GM10248 (cell line): ENCODE results near the gene BCL2.

Experiments
- CTCF ChIA-PET: fragments of 300-600 bp; sonication (Branson Sonifier 250); formaldehyde crosslinking; extraction: SDS; loops from one replicate; lab custom pipeline; 2021; ENCODE audit warnings: antibody characterized with exemption; lab: Yijun Ruan, JAX
- POLR2A ChIA-PET: fragments of 350-650 bp; sonication (Branson Sonifier 250); formaldehyde crosslinking; extraction: SDS; loops from one replicate; lab custom pipeline; 2020; ENCODE audit warnings: antibody characterized with exemption; lab: Yijun Ruan, JAX
- DNase-seq: peaks from one replicate; pipeline ENCODE4 v3.0.0; 2012; ENCODE audit errors: extremely low spot score
- CTCF ChIP-seq: IDR thresholded peaks from 2 replicates; pipeline ENCODE4 v1.5.1; 2012; ENCODE audit warnings: mild to moderate bottlenecking, low read depth; ENCODE audit errors: extremely low read depth, missing control alignments, control extremely low read depth

The BCL2 gene

GRCh38 chr18:63182310-63182772 is 137.2 kb downstream of the BCL2 start:
- no peak for DNase-seq
- POLR2A ChIA-PET: interaction anchor here (1.2 kb wide), 1 partner anchor 128 kb away, joined by 7 read pairs; no protein-coding TSS in a partner anchor
- CTCF ChIA-PET: interaction anchor here (1.5 to 3.9 kb wide), 5 partner anchors 16 to 136 kb away, joined by 3 to 16 read pairs (median 6); partner anchors contain the start of gene BCL2
- no peak for TF ChIP-seq CTCF

- CTCF ChIA-PET: interaction anchor here (0.8 to 3.9 kb wide), 10 partner anchors 8 to 136 kb away, joined by 3 to 16 read pairs (median 4); partner anchors contain the start of gene BCL2
- no peak for TF ChIP-seq CTCF
- POLR2A ChIA-PET: interaction anchor here (0.8 to 1.2 kb wide), 2 partner anchors 20 to 129 kb away, joined by 3 to 7 read pairs; no protein-coding TSS in a partner anchor
- DNase-seq: no peak
These were observed 137.8 kb downstream of the BCL2 start for GRCh38 chr18:63181706-63182309.

GRCh38 chr18:63180971-63181376 is 138.6 kb downstream of the BCL2 start:
- no peak for TF ChIP-seq CTCF
- ChIA-PET CTCF (interaction anchor here (0.8 to 3.9 kb wide), 10 partner anchors 9 to 137 kb away, joined by 3 to 16 read pairs (median 4); partner anchors contain the start of gene BCL2), POLR2A (interaction anchor here (0.8 kb wide), 1 partner anchor 19 kb away, joined by 3 read pairs; no protein-coding TSS in a partner anchor)
- DNase-seq: peak; percentile 37

- POLR2A ChIA-PET: no interaction called here
- CTCF ChIA-PET: interaction anchor here (1.1 to 3.9 kb wide), 6 partner anchors 9 to 138 kb away, joined by 3 to 13 read pairs (median 4); partner anchors contain the start of gene BCL2
- DNase-seq: no peak
- TF ChIP-seq CTCF: no peak
These were observed 139.2 kb downstream of the BCL2 start for GRCh38 chr18:63180321-63180720.

- POLR2A ChIA-PET: no interaction called here
- no peak for TF ChIP-seq CTCF
- CTCF ChIA-PET: interaction anchor here (1.1 to 1.6 kb wide), 3 partner anchors 10 to 12 kb away, joined by 3 to 4 read pairs (median 3); no protein-coding TSS in a partner anchor
- DNase-seq: no peak
These were observed 140.1 kb downstream of the BCL2 start for GRCh38 chr18:63179422-63179821.

GRCh38 chr18:63178971-63179370 is 140.6 kb downstream of the BCL2 start:
- POLR2A ChIA-PET: no interaction called here
- TF ChIP-seq CTCF: no peak
- DNase-seq: no peak
- CTCF ChIA-PET: interaction anchor here (1.5 to 1.6 kb wide), 2 partner anchors 10 kb away, joined by 3 to 4 read pairs; no protein-coding TSS in a partner anchor
